Measurements from ENCODE around the gene R3HDM2. TPM values are rescaled to one million over a fixed set of nuclear protein-coding genes. Genes with fewer than 3 reads are reported as not detected.
A peak's percentile ranks its signal among the peaks of the same experiment; 100 is the strongest.

R3HDM2 gene
- total and polyA plus RNA-seq, 2 of the 13 experiments (the other 11 are each of a cell fraction or from before 2014, with no cell fraction given) = 11.1 to 23.5 TPM

- TF ChIP-seq ZNF615 (CRISPR knock-in tag; IDR thresholded peaks at IDR 0.05; ENCODE audit: borderline replicate concordance) (no peak), NFKB2 (CRISPR knock-in tag; IDR thresholded peaks at IDR 0.05; ENCODE audit: borderline replicate concordance) (no peak), CREB3 (CRISPR knock-in tag; IDR thresholded peaks at IDR 0.05) (no peak), ZMAT5 (CRISPR knock-in tag; IDR thresholded peaks at IDR 0.05; ENCODE audit: borderline replicate concordance, low read depth) (no peak), RFX5 (IDR thresholded peaks at IDR 0.05; ENCODE audit: low read depth, low read length) (no peak; the same call in 1 of the 2 replicates), E2F5 (CRISPR knock-in tag; conservative IDR thresholded peaks at IDR 0.05) (peak; percentile 67), ZNF644 (CRISPR knock-in tag; IDR thresholded peaks at IDR 0.05; ENCODE audit: low read depth) (no peak), KLF12 (CRISPR knock-in tag; IDR thresholded peaks at IDR 0.05; ENCODE audit: borderline replicate concordance) (no peak), SP2 (CRISPR knock-in tag; IDR thresholded peaks at IDR 0.05) (0 out of 2 replicates have a peak, but pooled peaks have one; percentile 29), DRAP1 (CRISPR knock-in tag; IDR thresholded peaks at IDR 0.05) (peak; percentile 50; the same call in 1 of the 2 replicates), ZNF343 (CRISPR knock-in tag; IDR thresholded peaks at IDR 0.05) (no peak), ZNF501 (CRISPR knock-in tag; IDR thresholded peaks at IDR 0.05) (no peak), PBX2 (CRISPR knock-in tag; IDR thresholded peaks at IDR 0.05) (no peak), PATZ1 (CRISPR knock-in tag; IDR thresholded peaks at IDR 0.05) (peak; percentile 82; the same call in 1 of the 2 replicates), SNAI1 (CRISPR knock-in tag; IDR thresholded peaks at IDR 0.05; ENCODE audit: borderline replicate concordance) (no peak), MBNL3 (CRISPR knock-in tag; conservative IDR thresholded peaks at IDR 0.05) (no peak), MED8 (CRISPR knock-in tag; IDR thresholded peaks at IDR 0.05; ENCODE audit: insufficient replicate concordance) (peak; percentile 28), MTA3 (CRISPR knock-in tag; IDR thresholded peaks at IDR 0.05) (no peak), ZNF12 (CRISPR knock-in tag; IDR thresholded peaks at IDR 0.05) (peak; percentile 23; the same call in 1 of the 2 replicates), ZNF564 (CRISPR knock-in tag; IDR thresholded peaks at IDR 0.05) (no peak), HCFC1 (IDR thresholded peaks at IDR 0.05; ENCODE audit: low read depth, low read length) (no peak)
These were observed at the start of gene R3HDM2 (continued) for GRCh38 chr12:57430931-57431566.
